Midbrain (tissue), 1 donor: ENCODE measurements around the gene ISCA2.
"Not testable (repeated sequence)": the region's sequence is repeated elsewhere in the genome, so short reads cannot be mapped to it uniquely, and the experiment has no call there.

Experiments used
- DNase-seq: peaks from one replicate; lab custom pipeline; 2025; lab: John Stamatoyannopoulos, UW

The ISCA2 gene, protein sequence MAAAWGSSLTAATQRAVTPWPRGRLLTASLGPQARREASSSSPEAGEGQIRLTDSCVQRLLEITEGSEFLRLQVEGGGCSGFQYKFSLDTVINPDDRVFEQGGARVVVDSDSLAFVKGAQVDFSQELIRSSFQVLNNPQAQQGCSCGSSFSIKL

GRCh38 chr14:74493343-74494261 is at the start of gene ISCA2:
TSS of gene ISCA2 (plus strand) at chr14:74493765. CDS start at chr14:74493775, 10 bp downstream.
- peak; percentile 98 for DNase-seq

- no peak for DNase-seq
Measured at GRCh38 chr14:74444866-74445265, 48.7 kb upstream of the ISCA2 start.

DNA sequence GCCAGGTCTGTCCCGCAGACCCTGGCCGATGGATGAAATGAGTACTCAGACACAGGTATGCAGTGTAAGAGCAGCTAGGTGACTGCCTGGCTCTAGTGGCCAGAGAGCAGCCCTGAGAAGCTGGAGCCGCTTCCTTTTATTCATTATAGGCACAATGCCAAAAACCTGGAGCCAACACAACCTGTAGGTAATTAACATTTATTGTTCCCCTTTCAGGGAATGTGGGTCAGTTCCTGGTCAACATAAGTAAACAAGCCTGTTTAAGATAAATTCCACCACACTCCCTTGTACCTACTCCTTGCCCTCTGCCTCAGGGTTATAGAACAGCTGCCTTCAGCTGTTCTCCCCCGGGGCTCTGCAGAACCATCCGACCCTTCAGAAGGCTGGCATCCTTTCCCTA is 39.2 kb upstream of the ISCA2 start:
- not testable (repeated sequence) for DNase-seq

DNA sequence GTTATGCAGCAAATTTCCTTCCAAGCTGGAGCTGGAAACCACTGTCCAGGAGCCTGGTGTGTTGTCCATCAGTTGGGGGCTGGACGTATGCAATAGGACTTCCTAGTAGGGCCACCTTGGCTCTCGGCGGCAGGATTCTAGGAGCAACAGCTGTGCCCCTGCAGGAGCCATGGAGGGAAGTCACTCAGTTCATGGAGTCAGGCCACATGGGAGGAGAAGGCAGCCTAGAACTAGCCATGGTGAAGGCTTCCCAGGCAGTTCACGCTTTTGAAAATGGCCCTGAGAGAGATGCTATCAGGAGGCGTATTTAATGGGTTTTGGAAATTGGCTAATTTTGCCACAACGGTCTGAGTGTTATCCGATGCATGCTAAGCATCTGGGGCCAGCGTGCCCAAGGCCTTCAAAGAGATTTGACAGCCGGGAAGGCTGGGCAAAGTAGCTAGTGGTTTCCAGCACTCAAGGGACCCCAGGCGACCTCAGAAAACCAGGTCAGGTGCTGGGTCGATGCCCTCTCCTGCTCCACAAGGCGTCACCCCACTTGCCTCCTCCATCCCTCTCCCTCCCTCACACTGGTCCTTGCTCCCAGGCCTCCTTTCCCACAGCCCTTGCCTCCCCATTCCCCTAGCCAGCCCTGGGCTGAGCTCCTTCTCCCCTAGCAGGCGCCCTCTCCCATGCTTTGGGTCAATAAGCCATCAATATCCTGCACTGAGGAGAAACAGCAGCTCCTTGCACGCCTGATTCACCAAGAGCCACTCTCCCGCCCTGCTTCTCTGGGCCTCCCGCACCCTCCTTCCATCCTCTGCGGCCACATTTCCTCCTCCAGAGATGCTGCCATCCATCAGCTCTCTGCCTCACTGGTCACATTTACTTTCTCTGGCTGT is 36.6 kb upstream of the ISCA2 start:
- DNase-seq, result no peak

- DNase-seq, result no peak
Measured at GRCh38 chr14:74457565-74457895, 36.0 kb upstream of the ISCA2 start.

DNA sequence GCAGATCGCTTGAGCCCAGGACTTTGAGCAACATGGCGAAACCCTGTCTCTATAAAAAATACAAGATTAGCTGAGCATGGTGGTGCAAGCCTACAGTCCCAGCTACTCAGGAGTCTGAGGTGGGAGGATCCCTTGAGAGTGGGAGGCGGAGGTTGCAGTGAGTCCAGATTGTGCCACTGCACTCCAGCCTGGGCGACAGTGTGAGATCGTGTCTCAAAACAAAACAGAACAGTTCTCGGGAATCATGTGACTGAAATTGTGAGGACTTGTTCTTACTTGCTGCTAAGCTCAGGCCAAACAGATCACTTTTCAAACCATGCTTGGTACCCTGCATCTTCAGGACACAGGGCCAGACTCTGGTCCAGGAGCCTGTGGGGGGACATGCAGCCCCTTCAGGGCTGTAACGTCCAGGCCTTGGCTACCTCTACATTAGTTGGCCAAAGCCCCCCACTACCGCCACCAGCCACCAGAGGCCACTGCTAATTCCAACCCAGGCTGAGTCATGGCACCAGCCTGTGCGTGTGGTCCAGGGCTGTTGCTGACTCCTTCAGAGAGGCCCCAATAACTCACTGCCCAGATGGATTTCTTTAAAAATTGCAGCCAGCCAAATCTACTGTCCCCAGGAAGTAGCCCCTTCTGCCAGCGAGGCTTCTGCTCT is 34.1 kb upstream of the ISCA2 start:
- DNase-seq, result no peak

DNA sequence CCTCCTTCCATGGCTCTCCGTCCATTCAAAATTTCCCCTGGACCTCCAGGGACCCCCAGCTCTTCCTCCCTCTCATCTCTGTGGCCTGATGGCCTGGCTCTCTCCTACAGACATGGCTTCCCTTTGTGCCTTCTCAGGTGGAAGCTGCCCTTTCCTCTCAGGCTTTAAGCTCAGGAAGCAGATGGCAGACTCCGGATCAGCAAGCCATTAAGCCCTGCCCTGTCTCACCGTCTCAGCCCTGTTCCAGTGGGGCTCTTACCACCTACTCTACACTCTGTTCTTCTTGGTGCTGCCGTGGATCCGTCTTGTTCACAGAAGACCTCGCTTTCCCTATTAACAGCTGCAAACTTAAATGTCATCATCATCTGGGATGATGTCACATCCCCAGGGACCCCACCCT is 33.6 kb upstream of the ISCA2 start:
- DNase-seq, result no peak

DNA sequence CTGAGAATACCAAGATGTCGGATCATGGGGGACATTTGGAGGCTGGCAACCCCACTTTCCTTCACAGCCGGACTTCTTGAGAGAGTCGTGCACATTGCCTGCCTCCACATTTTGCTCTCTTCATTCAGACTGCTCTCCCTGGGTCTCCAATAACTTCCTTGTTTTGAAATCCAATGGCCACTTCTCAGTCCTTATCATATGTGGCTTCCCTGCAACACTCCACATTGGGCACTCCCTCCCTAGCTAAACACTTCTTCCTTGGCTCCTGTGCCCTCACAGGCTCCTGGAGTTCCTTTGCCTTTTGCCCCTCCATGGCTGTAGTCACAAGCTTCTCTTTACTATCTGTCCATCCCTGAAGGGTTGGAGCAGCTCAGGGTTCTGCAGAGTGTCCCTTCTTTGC is 30.6 kb upstream of the ISCA2 start:
- DNase-seq, result no peak

DNA sequence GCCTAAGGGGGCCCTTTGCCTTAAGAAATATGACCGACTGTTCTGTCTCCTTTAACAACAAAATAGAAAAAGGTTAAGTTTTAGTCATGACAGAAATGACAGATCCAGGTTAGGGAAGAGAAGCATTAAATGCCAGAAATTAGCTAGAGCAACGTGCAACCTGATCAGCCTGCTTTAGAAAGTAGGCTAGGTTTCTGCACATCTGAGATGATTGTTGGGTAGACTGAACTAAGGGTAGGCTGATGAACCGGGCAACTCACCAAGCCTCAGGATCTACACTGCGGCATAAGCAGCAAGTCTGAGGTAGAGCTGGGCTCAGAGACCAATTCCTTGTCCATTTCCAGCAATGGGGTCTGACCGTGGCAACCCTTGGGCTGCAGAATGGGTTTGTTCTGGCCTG is 29.9 kb upstream of the ISCA2 start:
- no peak for DNase-seq

DNA sequence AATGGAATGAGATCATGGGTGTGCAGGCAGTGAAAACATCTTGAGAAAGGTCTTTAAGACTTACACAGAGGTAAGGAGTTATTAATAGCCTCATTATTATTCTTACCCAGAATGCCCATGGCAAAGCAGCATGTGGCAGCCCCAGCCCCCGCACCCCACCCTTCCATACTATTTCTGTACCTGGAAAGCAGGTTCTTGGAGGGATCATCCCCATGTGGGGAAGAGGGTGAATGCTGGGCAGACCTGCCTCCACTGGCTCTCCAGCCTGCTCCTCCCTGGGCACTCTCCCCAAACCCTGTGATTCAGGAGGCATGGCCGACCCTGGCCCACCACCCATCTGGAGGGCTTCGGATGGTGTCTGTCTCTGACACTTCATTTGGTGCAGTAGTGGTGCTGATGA is 28.8 kb upstream of the ISCA2 start:
- DNase-seq, result no peak

- no peak for DNase-seq
Measured at GRCh38 chr14:74465335-74465734, 28.2 kb upstream of the ISCA2 start.

DNA sequence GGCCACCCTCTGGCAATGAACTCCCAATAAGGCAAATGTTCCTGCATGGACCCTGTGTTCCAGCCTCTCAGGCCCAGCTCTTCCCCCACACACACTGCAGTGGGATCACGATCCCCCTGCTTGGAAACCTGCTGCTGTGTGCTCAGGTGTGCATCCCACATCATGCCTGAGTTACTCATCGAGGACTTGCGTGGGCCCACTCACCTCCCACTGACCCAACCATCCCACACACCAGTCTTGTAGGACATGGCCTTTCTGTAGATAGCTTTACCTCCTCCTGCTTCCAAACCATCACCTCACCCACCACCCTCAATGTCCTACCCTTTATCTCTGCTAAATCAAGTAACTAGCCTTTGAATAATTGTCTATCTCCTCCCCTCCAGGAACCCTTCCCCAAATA is 25.1 kb upstream of the ISCA2 start:
- no peak for DNase-seq

DNA sequence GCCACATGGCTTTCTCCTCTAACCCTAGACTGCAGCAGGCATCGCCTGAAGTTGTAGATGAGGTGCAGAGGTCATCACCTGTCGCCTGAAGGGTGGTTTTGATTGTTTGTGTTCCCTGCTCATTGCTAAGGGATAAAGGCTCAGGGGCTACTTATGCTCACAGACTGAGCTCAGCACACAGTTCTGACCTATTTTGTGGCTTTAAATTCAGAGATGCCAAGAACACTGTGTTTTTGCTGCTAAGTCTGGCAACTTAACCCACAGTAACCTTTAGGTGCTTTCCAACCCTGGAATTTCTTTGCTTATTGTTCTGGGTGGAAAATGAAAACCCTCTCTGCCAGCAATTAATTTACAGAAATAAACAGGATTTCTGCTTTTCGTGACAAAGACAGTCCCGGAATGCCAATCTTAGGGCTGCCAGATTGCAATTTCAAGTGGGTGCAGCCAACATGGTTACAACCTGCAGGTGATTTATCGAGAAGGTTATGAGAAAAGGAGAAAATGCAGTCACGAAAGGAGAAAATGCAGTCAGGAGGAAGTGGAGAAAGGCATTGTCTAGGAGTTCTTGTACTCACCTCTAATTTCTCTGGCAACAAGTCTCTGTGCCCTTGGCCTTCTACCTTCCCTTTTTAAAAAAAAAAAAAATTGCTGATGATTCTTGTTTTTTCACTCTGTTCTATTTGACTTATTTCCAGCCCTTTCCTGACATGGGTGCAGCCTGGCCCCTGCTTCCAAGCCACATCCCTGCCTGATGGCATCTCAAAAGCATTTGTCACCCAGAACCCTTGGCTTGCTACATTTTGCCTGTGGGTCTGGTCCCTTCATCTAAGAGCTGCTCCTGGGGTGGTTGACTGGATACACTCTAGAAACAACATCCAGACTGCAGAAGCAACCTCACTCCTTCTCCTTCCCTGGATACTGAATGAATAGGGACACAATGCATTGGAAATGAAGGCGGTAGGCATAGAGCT is 23.7 kb upstream of the ISCA2 start:
- peak; percentile 49 for DNase-seq

- no peak for DNase-seq
Measured at GRCh38 chr14:74472601-74473000, 21.0 kb upstream of the ISCA2 start.

DNA sequence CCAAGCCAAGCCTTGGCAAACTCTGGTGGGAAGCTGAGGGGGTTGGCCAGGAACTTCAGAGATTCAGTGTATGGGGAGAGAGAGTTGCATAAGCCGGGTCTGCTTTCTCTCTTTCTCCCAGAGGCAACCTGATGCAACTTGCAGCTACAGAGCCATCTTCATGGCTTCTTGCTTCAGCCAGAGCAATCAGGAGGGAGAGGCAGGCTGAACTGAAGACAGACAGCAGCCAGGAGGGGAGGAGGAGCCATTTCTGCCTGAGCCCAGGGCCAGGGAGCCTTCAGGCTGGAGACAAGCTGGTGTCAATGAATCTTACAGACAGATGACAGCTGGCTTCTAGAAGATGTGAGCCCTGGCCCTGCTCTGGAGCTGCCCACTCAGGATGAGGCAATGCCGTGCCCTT is 19.2 kb upstream of the ISCA2 start:
- no peak for DNase-seq

- no peak for DNase-seq
Measured at GRCh38 chr14:74475678-74476077, 17.9 kb upstream of the ISCA2 start.

GRCh38 chr14:74476107-74476506 is 17.5 kb upstream of the ISCA2 start:
- peak; percentile 7 for DNase-seq

DNA sequence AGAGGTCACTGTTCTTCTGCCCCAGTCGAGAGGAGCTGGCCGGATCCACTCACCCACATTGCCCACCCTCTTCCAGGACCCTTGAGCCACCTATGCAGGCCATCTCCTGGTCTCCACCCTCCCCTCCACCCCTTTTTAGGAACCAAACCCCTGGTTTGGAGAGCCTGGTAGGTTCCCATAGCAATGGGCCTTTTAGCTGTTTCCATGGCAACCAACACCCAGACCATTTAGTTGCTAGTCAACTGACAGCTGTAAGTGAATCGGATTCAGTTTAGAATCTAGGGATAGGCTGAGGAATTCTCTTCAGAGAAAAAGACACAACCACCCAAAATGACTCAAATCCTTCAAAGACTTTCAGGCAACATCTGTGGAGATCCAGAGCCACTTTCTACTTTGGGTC is 17.0 kb upstream of the ISCA2 start:
- DNase-seq, result no peak

GRCh38 chr14:74478996-74479635 is 14.4 kb upstream of the ISCA2 start:
- peak; percentile 49 for DNase-seq

GRCh38 chr14:74480046-74480445 is 13.5 kb upstream of the ISCA2 start:
- DNase-seq, result no peak
